Spleen (tissue), 11 donors: ENCODE results near the gene ZNF184. TPM values are rescaled to one million over a fixed set of nuclear protein-coding genes. Genes with fewer than 3 reads are reported as not detected.

ENCODE experiments used
- DNase-seq: peaks from one replicate; pipeline ENCODE4 v3.0.0-alpha.2; 2020
- H3K27ac ChIP-seq, 8 donors: fragments of 200-600 bp; sonication (generic) in 7 of 8; 1 replicate in 4 of 8; 2 replicates in 4 of 8; pipeline versions ENCODE4 v1.5.0 to v1.8.0; 2016 to 2021; ENCODE audit warnings: inconsistent platforms in 4 of 8, mild to moderate bottlenecking in 4 of 8, moderate library complexity in 1 of 8
- H3K27me3 ChIP-seq, 7 donors: fragments of 200-600 bp; sonication (generic) in 6 of 7; replicated peaks in 1 of 7; 1 replicate in 4 of 7; 2 replicates in 3 of 7; pipeline versions ENCODE4 v1.5.0 to v1.8.0; 2016 to 2021; ENCODE audit warnings: inconsistent platforms in 3 of 7, mild to moderate bottlenecking in 1 of 7
- H3K36me3 ChIP-seq, 6 donors: fragments of 200-600 bp; sonication (generic) in 5 of 6; 1 replicate in 4 of 6; 2 replicates in 2 of 6; pipeline versions ENCODE4 v1.5.0 to v1.8.0; 2016 to 2021; ENCODE audit warnings: inconsistent platforms in 2 of 6
- H3K4me1 ChIP-seq, 6 donors: fragments of 200-600 bp; sonication (generic) in 5 of 6; 1 replicate in 3 of 6; 2 replicates in 3 of 6; pipeline versions ENCODE4 v1.5.0 to v1.8.0; 2016 to 2021; ENCODE audit warnings: inconsistent platforms in 3 of 6
- H3K4me3 ChIP-seq, 8 donors: fragments of 200-600 bp; sonication (generic) in 7 of 8; 1 replicate in 4 of 8; 2 replicates in 4 of 8; pipeline versions ENCODE4 v1.5.0 to v1.8.0; 2016 to 2021; ENCODE audit warnings: inconsistent platforms in 4 of 8, mild to moderate bottlenecking in 4 of 8, moderate library complexity in 2 of 8
- H3K9me3 ChIP-seq, 8 donors: fragments of 200-600 bp; sonication (generic) in 7 of 8; 1 replicate in 4 of 8; 2 replicates in 4 of 8; pipeline versions ENCODE4 v1.5.0 to v1.8.0; 2016 to 2021; ENCODE audit warnings: inconsistent platforms in 4 of 8
- CTCF ChIP-seq, 11 experiments: fragments of 200-600 bp in 7 of 11; fragments of 450-650 bp in 4 of 11; sonication (generic) in 4 of 11; IDR thresholded peaks in 8 of 11; conservative IDR thresholded peaks in 3 of 11; 1 replicate in 7 of 11; 2 replicates in 4 of 11; pipeline versions ENCODE4 v1.4.0 to v1.8.0; 2016 to 2021; ENCODE audit warnings: antibody characterized with exemption in 11 of 11, inconsistent platforms in 4 of 11, mild to moderate bottlenecking in 1 of 11
- POLR2A ChIP-seq, 3 donors: fragments of 450-650 bp; IDR thresholded peaks; one replicate each; pipeline ENCODE4 v1.5.1; 2017; ENCODE audit warnings: antibody characterized with exemption in 3 of 3, mild to moderate bottlenecking in 1 of 3
- POLR2AphosphoS5 ChIP-seq, 3 donors: sonication (generic); formaldehyde crosslinking; IDR thresholded peaks; one replicate each; pipeline ENCODE4 v1.5.1; 2017; ENCODE audit warnings: antibody characterized with exemption in 3 of 3
- WGBS, 5 donors: extraction: QIAGEN DNeasy Blood & Tissue Kit in 3 of 5; methylation state at CpG; one replicate each; pipeline versions ENCODE4 v1.1.5 to v1.1.7; 2013 to 2018; 5-methylcytosine and 5-hydroxymethylcytosine counted together
- intact Hi-C: fragments of 100-400 bp; cut with DNase I; formaldehyde crosslinking; loops from one replicate; pipeline ENCODE4 v1.15.0; 2023; ENCODE audit warnings: low total_unique reads
- polyA plus RNA-seq, 3 donors: library from polyadenylated mRNA; stranded (reverse); fragments of 200-250 nt; gene quantifications; one replicate each; pipeline ENCODE4 v1.2.1, GENCODE V29; 2013
- total RNA-seq, 7 donors: library from RNA; depleted of rRNA in 3 of 7; stranded (reverse); fragments of >200 nt in 3 of 7; fragmentation: NEBNext Ultra II Directional in 4 of 7; extraction: Animal tissue kit (Norgen Biotek cat#: 25700) in 4 of 7; gene quantifications; one replicate each; pipeline versions ENCODE4 v1.1.0 to v1.2.1, GENCODE V29; 2016 to 2021
- donor health status: healthy with polysubstance abuse.
- donor health status: DM: no; HTN: no; CAD: no; lungs with moderate emphysema.
- donor health status: DM: no; HTN: no; CAD: no.
- donor health status: Bipolar disorder and iron deficiency.
- donor health status: healthy.
- donor health status: DM: no; HTN: no; CAD: no.
- donor health status: DM: yes; HTN: yes; CAD: no.

ZNF184 gene
- total and polyA plus RNA-seq, 10 donors, result 2.2 to 11.2 (median 7.4) TPM

- DNase-seq, result no peak
- H3K4me1 ChIP-seq, result peaks cover 3 to 18% (median 9%) of the 10 kb centered on the region in 6 donors
- H3K27ac ChIP-seq, result peak overlapping the region; percentile 83 to 91 (median 88)
- H3K27me3 ChIP-seq, result peaks cover 0 to 43% (median 5%) of the 10 kb centered on the region in 7 donors
- intact Hi-C loops, result loop anchor here (5.0 kb wide), 1 partner anchor 229 kb away; no protein-coding TSS in a partner anchor
- H3K9me3 ChIP-seq, result no peaks in the 10 kb centered on the region
- TF ChIP-seq CTCF (IDR thresholded peaks at IDR 0.05 in 8 of 11, conservative IDR thresholded peaks at IDR 0.05 in 3 of 11), result peak in 1 of 11 experiments; percentile 3
- no peak for TF ChIP-seq POLR2AphosphoS5 (IDR thresholded peaks at IDR 0.05)
- 36 to 52% (median 43%) methylated on average over 12 of the region's 12 CpGs for WGBS, 5 donors
- no peaks in the 10 kb centered on the region for H3K36me3 ChIP-seq
- H3K4me3 ChIP-seq, result peak overlapping the region; percentile 49 to 84 (median 67)
Measured at GRCh38 chr6:27517928-27518787, 45.3 kb upstream of the ZNF184 start.

GRCh38 chr6:27517238-27517637 is 44.3 kb upstream of the ZNF184 start:
- WGBS, 5 donors, result 89 to 92% (median 91%) methylated on average over 5 of the region's 5 CpGs
- Histone ChIP-seq H3K4me3 (no peak overlapping the region), H3K27ac (no peak overlapping the region), H3K27me3 (peaks cover 0 to 52% (median 8%) of the 10 kb centered on the region in 7 donors), H3K36me3 (no peaks in the 10 kb centered on the region), H3K4me1 (peaks cover 3 to 18% (median 9%) of the 10 kb centered on the region in 6 donors), H3K9me3 (no peaks in the 10 kb centered on the region)
- intact Hi-C loops, result loop anchor here (5.0 kb wide), 1 partner anchor 230 kb away; no protein-coding TSS in a partner anchor
- DNase-seq, result no peak
- TF ChIP-seq POLR2AphosphoS5 (IDR thresholded peaks at IDR 0.05) (no peak), CTCF (IDR thresholded peaks at IDR 0.05 in 8 of 11, conservative IDR thresholded peaks at IDR 0.05 in 3 of 11) (no peak), POLR2A (IDR thresholded peaks at IDR 0.05) (no peak)

- Histone ChIP-seq H3K27me3 (peaks cover 0 to 74% (median 13%) of the 10 kb centered on the region in 7 donors), H3K4me3 (peak overlapping the region in 1 of 8 donors; percentile 43), H3K36me3 (no peaks in the 10 kb centered on the region), H3K9me3 (no peaks in the 10 kb centered on the region), H3K27ac (no peak overlapping the region), H3K4me1 (peaks cover 3 to 18% (median 9%) of the 10 kb centered on the region in 6 donors)
- intact Hi-C loops, result loop anchor here (5.0 kb wide), 1 partner anchor 232 kb away; no protein-coding TSS in a partner anchor
- 22 to 44% (median 34%) methylated on average over 26 to 28 of the region's 28 CpGs for WGBS, 5 donors
- DNase-seq, result no peak
- TF ChIP-seq POLR2A (IDR thresholded peaks at IDR 0.05) (no peak), POLR2AphosphoS5 (IDR thresholded peaks at IDR 0.05) (no peak), CTCF (IDR thresholded peaks at IDR 0.05 in 8 of 11, conservative IDR thresholded peaks at IDR 0.05 in 3 of 11) (no peak)
Measured at GRCh38 chr6:27514906-27515495, 42.1 kb upstream of the ZNF184 start.

GRCh38 chr6:27512525-27512924 is 39.6 kb upstream of the ZNF184 start:
- no peak overlapping the region for H3K4me3 ChIP-seq
- H3K27me3 ChIP-seq, result peaks cover 0 to 90% (median 13%) of the 10 kb centered on the region in 7 donors
- 81 to 96% (median 90%) methylated on average over 2 of the region's 2 CpGs for WGBS, 5 donors

More at GRCh38 chr6:27512525-27512924, 39.6 kb upstream of the ZNF184 start:
- peaks cover 0 to 6% (median 0%) of the 10 kb centered on the region in 6 donors for H3K4me1 ChIP-seq
- H3K27ac ChIP-seq, result no peak overlapping the region
- no peaks in the 10 kb centered on the region for H3K9me3 ChIP-seq
- TF ChIP-seq CTCF (IDR thresholded peaks at IDR 0.05 in 8 of 11, conservative IDR thresholded peaks at IDR 0.05 in 3 of 11) (no peak), POLR2AphosphoS5 (IDR thresholded peaks at IDR 0.05) (no peak), POLR2A (IDR thresholded peaks at IDR 0.05) (no peak)
- no peaks in the 10 kb centered on the region for H3K36me3 ChIP-seq
- DNase-seq, result no peak
- intact Hi-C loops, result no loop called here
